Stimulated activated CD8-positive, alpha-beta memory T cell treated with anti-CD3 and anti-CD28 coated beads, Interleukin-15, amount 100 ng/mL, for 4 hours (primary cell): ENCODE measurements around the gene TENM4.
"Not testable (repeated sequence)": the region's sequence is repeated elsewhere in the genome, so short reads cannot be mapped to it uniquely, and the experiment has no call there.

Experiments
- DNase-seq, 2 donors: peaks; one replicate each; pipeline ENCODE4 v3.0.0-alpha.2; 2020; ENCODE audit warnings: low read depth in 2 of 2

Gene TENM4

DNA sequence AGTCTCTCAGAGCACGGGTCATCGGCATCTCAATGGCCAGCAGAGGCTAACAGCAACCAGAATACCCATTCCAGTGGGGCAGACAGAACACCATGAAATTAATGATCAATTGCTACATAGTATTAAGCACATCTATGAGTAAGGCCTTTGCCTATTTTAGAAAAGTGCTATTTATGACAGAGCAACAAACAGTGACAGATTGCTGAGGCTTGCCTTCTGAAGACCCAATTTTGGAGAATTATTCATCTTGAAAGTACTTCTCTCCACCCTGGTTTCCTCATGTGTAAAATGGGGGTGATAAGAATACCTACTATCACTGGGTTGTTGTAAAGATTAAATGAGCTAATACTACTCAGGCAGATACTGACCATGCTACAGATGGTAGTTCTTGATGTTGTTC is 232.7 kb downstream of the TENM4 start:
- DNase-seq = no peak

DNA sequence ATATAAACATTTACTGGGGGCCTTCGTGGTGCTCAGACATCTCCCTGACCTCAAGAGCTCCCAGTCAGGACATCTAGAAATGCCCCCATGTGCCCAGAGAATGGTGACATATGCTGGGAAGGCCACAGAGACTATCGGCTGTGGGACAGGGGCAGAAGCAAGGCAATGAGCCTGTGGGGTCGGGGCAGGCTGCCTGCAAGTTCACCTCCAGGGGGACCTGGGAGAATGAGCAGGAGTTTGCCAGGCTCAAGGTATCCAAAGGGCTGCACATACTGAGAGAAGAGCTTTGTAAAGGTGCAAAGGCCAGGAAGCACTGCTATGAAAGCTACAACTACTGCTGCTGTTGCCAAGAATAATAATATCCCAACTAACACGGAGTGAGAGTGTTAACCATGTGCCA is 233.9 kb downstream of the TENM4 start:
- DNase-seq = no peak

DNA sequence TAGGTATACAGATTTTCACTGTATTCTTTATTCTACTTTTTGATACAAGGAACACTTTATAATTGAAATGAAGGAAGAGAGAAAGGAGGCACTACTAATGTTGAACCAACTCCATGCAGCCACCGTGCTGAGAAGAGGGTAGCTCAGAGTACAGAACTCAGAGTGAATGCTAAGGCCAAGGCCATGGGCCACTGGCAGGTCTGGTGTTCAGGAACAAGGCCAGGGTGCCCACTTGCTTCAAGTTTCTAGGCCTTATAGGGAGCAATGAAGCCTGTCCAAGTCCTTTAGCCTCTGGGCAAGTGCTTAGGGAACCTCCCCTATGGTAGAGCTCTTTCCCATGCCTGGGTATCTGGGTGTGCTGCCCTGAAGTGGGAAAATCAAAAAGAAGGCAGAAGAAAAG is 235.0 kb downstream of the TENM4 start:
- no peak for DNase-seq

DNA sequence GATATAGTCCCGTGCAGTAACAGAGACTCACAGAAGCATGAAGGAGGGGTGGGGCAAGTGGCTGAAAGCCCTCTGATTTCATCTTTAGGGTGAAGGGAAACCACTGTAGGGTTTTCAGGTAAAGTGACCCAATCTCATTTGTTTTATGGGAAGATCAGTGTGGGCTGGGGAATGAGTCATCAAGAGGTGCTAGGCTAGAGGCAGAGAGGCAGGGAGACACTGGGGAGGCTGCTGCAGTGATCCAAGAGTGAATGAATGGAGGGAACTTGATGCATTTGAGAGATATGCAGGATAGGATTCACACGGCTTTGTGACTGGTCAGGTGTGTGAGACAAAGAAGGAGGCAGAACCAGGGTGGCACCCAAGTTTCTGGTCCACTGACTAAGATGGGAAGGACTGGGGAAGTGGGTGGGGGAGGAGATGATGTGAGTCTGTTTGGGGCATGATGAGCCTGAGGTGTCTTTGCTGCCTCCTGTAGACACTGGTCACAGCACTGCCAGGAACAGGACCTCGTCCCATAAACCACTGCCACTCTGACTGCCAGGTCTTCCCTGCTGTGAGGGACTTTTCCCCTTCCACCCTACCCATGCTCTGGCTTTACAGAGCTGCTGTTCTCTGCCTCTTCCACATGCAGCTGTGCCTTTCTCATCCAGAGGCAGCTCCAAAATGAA is 239.0 kb downstream of the TENM4 start:
- DNase-seq = no peak

DNA sequence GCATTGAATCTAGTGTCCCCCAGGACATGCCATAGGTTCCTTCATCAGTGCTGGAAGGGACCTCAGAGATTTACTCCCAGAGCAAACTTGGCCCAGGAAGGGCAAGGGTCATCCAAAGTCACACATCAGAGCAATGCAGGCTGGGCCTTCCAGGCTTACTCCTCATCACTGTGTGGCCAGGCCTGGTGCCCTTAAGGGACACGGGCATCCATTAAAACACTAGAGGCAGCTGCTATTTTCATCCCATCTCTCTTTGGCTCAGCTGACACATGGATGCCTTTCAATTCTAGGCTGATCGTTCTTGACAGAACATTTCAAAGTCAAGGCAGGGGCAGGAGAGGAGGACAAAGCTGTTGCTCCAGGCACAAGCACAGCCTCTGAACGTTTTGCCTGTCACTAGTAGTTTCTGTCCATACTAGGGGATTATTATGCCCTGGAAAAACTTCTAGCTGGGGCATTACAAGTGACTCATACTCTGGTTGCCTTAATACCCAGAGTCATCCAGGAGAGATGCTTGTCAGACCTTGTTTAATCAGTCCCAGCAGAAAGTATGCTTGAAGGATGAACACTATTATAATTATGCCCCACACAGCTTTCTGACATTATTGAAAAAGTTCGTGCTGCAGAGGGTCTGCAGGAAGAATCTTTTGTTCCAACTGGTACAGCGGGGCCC is 240.3 kb downstream of the TENM4 start:
- DNase-seq = no peak

DNA sequence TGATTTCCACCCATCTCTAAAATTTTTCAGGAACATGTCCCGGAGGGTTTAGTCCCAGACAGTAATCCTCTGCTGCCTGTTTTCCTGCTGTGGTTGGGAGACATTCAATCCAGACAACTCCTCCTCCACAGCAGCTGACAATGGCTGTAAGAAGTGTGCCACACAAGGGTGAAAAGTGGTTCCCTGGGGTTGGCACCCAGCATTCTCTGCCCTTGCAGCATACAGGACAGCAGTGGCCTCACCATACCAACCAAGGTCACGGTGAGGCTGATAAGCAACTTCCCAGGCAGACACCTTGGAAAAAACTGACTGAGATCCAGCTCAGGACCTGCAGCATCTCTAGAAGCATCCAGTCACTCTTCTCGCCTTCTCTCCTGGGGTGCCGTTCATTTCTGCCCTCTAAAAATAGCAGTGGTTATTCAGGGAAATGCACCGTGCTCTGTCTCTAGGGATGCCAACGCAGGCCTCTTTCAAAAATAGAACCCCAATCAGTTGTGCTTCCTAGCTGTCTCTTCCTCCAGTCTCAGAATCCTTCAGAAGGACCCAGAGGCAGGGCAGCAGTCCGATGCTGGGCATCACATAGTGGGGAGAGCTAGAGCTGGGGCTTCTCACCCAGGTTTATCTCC is 241.0 kb downstream of the TENM4 start:
- no peak for DNase-seq

DNA sequence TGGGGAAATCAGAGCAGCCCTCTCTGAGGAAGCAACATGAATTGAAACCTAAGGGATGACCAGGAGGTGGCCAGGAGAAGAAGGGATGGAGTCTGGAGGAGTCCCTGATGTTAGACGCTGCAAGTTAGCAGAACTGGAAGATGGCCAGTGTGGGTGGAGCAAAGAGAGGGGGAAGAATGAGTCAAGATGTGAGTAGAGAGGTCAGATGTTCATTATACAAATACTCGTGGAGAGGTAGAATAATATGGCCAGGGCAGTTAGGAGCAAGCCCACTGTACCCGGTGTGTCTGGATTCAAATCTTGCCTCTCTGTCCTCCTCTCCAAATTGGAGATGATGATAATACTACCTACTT is 242.0 kb downstream of the TENM4 start:
- no peak for DNase-seq

DNA sequence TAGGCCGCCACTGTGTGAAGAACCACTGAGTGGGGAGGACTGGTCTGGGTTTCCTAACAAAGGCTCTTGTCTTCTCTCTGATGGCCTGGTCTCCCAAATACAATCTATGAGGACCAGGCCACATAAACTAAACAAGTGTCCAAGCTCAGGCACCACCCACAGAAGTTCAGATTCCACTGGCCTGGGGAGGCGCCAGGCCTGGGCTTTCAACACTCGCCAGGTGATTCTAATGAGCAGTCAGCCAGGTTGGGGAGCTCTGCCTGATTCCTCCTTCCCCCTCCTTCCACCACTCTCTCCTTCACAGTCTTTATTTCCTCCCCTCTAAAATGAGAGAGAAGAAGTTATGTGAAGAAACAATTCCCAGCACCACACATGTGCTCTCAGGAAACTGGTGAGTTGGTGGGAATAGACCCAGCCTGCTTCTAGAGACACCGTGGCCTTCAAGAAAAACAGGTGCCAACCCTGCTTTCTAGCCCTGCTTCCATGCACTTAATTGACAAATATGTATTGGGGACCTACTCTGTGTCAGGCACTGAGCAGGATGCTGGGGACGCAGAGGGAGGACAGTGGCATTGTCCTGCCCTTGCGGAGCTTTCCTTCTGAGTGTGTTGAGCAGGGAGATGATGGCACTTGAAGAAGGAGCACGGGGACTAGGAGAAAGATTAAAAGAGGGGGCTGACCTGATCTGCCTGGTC is 242.5 kb downstream of the TENM4 start:
- DNase-seq = no peak

DNA sequence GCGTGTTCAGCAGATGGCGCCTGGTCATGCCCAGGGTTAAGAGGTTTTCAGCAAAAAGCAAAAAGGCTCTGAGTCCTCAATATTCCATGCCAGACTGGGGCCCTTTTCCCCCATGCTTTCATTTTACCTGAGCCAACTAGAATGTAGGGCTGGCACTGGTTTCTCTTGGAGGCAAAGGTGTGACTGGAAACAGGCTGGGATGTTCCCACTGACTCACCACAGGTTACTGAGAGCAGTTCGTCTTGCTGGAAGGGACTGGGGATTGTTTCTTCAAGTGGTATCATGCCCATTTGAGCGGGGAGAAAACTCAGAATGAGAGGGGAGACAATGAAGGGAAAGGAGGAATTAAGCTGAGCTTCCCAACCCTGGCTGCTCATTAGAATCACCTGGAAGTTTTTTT is 243.9 kb downstream of the TENM4 start:
- DNase-seq = no peak

DNA sequence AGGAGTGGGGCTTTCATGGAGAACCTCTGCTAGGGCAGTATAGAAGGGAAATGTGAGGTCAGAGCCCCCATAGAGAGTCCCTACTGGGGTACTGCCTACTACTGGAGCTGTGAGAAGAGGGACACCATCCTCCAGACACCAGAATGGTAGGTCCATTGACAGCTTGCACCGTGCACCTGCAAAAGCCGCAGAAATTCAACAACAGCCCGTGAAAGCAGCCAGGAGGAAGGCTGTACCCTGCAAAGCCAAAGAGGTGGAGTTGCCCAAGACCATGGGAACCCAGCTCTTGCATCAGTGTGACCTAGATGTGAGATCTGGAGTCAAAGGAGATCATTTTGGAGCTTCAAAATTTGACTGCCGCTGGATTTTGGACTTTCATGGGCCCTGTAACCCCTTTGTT is 245.6 kb downstream of the TENM4 start:
- no peak for DNase-seq

DNA sequence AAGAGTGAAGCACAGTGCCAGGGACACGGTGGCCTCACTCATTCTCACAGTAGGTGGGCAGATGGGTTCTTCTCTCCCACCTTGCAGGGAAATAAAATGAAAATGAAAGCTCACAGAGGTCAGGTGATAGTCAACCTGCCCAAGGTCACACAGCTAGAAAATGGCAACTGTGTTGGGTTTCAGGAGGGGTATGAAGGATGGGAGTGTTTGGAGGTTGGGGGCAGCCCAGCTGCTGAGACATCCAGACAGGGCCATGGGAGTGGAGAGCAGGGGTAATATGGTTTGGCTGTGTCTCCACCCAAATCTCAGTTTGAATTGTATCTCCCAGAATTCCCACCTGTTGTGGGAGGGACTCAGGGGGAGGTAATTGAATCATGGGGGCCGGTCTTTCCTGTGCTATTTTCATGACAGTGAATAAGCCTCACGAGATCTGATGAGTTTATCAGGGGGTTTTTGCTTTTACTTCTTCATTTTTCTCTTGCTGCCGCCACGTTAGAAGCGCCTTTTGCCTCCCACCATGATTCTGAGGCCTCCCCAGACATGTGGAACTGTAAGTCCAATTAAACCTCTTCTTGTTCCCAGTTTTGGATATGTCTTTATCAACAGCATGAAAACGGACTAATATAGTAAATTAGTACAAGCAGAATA is 247.0 kb downstream of the TENM4 start:
- DNase-seq = no peak

DNA sequence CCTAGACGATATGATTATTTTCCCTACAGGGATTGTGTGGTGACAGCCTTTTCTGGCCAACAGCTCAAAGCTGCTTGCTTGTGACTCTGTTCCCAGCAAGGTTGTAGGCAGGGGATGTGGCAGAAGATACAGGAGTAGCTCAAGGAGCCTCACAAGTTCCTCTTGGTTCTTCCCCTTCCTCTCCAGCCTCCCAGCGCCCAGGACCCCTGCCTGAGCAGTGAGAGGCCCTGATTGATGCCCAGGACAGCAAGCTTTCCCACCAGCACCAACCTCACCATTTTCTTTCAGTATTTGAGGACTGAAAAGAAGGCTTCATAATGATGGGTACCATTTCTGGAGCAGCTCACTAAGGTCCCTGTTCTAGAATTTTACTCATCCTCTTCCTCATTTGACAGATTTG is 248.0 kb downstream of the TENM4 start:
- no peak for DNase-seq

DNA sequence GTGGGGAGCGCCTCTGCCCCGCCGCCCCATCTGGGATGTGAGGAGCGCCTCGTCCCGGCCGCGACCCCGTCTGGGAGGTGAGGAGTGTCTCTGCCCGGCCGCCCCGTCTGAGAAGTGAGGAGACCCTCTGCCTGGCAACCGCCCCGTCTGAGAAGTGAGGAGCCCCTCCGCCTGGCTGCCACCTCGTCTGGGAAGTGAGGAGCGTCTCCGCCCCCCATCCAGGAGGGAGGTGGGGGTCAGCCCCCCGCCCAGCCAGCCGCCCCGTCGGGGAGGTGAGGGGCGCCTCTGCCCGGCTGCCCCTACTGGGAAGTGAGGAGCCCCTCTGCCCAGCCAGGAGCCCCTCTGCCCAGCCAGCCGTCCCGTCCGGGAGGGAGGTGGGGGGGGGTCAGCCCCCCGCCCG is 249.1 kb downstream of the TENM4 start:
- not testable (repeated sequence) for DNase-seq

DNA sequence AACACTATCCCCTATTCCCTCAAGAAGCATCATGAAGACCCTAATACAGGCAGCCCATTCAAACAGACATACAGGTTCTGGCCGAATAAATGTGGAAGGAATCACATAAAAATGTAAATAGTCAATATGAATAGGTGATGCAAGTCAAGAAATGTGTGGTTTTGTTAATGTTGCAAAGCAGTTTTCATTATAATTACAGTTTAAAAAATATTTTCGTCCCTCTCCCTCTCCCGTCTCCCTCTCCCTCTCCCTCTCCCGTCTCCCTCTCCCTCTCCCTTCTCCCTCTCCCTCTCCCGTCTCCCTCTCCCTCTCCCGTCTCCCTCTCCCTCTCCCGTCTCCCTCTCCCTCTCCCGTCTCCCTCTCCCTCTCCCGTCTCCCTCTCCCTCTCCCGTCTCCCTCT is 250.3 kb downstream of the TENM4 start:
- DNase-seq = not testable (repeated sequence)

DNA sequence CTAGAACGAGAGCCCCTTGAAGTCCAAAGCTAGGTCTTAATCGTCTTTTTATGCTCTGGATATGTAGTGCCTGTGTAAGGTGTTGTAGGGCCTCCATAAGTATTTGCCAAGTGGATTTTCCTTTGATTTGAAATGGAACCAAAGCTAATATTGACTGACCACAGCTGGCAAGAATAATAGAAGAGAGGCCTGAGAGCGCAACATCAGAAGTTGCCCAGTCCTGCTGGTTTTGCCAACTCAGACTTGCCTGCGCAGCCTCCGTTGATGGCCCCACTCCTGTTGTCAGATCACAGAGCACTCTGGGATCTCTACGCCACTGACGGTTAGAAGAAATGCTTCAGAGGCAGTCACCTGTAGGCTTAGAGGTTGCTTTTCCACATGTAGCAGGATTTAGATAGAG is 251.2 kb downstream of the TENM4 start:
- DNase-seq = no peak

DNA sequence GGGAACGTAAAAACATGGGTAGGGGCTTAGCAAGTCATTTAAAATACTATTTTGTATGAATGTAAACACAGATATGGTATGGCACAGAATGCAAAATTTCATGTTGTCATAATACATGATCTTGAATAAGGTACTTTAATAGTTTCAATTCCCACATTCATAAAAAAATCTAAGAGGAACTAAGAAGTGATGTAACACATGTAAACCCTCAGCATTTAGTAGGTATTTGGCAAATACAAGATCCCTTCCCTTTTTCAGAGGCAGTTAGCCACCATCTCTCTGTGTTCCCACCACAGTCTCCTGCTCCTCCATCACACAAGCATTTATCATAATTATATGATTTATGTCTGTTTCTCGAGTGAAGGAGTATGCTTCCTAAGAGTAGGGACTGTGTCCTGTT is 251.8 kb downstream of the TENM4 start:
- no peak for DNase-seq

DNA sequence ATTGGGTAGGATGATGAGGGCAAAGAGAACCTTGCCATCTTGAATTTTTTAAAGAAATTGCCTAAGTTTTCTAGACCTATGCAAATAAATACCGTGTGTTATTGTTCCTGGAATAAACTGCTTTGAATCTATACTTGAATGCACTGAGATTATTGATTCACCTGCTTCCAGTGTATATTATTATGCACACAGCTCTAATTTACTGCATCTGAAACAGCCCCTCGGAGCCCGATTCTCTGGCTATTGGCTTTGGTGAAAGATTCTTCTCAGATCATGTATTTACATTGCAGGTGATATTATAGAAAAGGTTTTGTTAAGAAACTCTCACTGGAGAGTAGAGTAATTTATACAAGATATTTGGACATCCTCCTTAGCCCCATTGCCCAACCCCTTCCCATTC is 254.2 kb downstream of the TENM4 start:
- no peak for DNase-seq

DNA sequence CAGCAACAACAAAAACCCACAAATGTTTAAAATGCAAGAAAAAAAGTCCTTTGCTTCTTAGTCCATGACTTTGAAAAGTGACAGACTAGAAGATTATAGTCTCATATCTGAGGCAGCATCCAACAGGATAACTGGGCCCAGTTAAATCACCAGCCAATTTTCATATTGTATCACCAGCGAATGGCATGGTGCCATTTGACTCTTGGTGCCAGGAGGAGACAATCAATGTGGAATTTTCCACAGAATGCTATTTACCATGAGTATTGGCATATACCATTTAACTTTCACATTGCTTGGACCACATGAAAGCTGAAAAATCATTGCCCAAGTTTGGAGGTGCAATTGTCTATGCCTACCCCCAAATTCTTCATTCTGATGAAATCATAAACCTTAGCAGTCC is 255.5 kb downstream of the TENM4 start:
- no peak for DNase-seq

DNA sequence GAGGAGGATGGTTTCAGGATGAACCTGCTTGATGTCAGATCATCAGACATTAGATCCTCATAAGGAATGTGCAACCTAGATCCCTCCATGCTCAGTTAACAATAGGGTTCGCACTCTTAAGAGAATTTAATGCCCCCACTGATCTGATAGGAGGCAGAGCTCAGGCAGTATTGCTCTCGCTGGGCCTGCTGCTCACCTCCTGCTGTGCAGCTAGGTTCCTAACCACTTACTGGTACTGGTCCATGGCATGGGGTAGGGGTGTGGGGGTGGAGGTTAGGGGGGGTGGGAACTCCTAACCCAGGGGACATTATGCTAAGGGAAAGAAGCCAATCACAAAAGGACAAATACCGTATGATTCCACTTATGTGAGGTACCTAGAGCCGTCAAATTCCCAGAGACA is 256.5 kb downstream of the TENM4 start:
- DNase-seq = no peak

DNA sequence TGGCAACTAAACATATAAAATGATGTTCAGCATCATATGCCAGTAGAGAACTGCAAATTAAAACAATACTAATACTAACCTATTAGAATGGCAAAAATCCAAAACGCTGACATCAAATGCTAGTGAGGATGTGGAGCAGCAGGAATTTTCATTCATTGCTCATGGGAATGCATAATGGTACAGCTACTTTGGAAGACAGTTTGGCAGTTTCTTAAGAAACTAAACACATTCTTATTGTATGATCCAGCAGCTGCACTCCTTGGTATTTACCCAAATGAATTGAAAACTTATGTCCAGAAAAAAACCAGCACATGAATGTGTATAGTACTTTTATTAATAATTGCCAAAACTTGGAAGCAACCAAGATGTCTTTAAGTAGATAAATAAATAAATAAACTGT is 258.0 kb downstream of the TENM4 start:
- no peak for DNase-seq

DNA sequence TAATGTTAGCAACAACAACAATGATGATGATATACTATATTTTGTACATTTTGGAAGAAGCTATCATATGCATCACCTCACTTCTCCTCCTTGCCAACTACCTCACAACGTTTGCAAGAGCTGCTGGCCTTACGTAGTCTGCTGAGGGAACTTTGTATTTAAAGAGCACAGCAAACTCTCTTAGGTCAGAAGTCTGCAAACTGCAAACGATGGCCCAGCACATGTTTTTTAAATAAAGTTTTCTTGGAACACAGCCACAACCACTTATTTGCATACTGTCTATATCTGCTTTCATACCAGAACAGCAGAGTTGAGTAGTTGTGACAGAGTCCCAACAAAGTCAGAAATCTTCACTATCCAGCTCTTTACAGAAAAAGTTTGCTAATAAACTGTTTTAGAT is 261.7 kb downstream of the TENM4 start:
- no peak for DNase-seq
